GM21786 (cell line): ENCODE results near the gene TMEM254.
"Not testable (repeated sequence)": the region's sequence is repeated elsewhere in the genome, so short reads cannot be mapped to it uniquely, and the experiment has no call there.

Experiments used
- ATAC-seq: cut with Tn5 transposase; IDR thresholded peaks from one replicate; pipeline ENCODE4 v1.9.1; 2021; ENCODE audit not compliant: unreplicated experiment

The TMEM254 gene, protein sequence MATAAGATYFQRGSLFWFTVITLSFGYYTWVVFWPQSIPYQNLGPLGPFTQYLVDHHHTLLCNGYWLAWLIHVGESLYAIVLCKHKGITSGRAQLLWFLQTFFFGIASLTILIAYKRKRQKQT

DNA sequence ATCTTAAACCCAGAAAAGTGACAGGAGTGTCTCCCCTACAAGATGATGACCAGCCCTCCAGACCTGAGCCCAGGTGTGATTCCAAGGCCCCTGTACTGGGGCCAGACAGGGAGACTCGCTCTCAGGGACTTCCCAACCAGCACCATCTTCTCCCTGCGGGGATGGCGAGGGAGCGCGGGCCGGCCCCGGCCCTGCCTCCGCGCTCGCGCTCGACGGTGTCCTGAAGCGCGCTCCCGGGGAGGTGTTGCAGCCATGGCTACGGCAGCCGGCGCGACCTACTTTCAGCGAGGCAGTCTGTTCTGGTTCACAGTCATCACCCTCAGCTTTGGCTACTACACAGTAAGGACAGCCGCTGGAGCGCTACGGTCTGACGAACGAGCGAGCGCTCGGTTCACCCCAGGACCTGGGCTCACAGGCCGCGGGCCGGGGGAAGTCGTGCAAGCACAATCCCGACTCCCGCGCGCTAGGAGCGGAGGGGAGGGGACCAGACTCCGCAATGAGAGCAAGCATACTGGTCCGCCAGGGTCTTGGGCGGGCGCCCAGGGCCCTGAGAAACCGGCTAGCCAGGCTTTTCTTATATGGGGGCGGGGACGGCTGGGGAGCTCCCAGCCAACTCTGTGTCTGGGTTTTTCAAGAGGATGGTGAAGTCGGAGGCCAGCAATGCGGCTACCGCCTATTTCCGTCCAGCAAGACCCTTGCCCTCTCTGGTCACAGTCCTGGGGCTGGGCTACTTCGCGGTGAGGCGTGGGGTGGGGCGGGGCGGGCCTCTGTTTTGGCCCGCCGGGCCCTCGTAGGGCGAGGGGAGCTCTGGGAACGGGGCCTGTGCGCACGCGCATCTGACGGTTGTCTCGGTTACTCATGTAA is at the start of gene TMEM254:
Gene TMEM254 (plus strand): TSS at position 218 of the 864 bp plus-strand sequence. CDS start 35 bp downstream, at position 253.
- ATAC-seq = peak; percentile 78

DNA sequence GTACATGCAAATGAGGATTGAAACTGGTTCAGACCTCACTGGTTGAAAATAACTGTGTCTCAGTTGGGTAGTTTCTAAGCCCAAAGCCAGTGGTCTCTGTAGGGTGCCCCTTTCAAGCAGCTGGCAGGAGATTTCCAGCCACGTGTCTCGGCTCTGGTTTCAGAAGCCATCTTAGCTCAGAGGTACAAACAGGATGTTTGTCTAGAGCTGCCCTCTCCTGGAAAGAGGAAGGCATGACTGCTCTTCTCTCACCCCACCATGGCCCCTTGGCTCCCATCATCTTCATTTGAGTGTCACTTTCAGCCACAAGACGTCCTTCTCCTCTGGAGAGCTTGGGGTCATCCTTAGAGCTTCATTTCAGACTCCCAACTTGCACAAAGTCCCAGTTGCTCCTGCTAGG is 49.3 kb upstream of the TMEM254 start:
- peak; percentile 76 for ATAC-seq

GRCh38 chr10:80029865-80030264 is 48.6 kb upstream of the TMEM254 start:
- not testable (repeated sequence) for ATAC-seq

DNA sequence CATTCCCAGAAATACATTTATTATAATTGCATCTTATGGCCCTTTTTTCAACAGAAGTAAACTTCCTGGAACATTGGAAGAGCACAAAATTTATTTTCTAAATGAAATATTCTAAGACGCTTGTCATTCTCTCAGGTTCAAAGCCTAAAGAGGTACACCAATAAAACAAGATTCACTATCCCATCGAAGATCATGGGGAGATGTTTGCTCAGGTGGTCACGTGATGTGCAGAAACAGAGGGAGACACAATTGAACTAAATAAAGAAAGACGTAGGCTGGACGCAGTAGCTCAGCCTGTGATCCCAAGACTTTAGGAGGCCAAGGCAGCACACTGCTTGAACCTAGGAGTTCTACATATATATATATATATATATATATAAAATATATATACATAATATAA is 46.0 kb upstream of the TMEM254 start:
- ATAC-seq = no peak

DNA sequence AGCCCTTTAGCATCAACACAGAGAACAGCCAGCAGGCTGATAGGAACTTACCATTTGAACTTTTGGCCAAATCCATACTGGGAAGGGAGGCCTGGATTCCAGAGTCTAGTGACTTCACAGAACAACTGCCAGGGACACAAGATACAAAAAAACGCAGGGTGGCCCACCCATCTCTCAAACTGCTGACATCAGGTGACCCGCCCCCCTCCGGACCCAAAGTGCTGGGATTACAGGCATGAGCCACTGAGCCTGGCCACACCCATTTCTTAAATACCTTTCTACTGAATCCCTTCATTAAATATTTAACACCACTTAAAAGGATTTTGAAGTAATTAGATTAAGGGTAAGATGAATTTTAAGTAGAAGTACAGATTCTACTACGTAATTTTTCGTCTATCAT is 43.7 kb upstream of the TMEM254 start:
- ATAC-seq = not testable (repeated sequence)

GRCh38 chr10:80035430-80035829 is 43.0 kb upstream of the TMEM254 start:
- ATAC-seq = not testable (repeated sequence)

DNA sequence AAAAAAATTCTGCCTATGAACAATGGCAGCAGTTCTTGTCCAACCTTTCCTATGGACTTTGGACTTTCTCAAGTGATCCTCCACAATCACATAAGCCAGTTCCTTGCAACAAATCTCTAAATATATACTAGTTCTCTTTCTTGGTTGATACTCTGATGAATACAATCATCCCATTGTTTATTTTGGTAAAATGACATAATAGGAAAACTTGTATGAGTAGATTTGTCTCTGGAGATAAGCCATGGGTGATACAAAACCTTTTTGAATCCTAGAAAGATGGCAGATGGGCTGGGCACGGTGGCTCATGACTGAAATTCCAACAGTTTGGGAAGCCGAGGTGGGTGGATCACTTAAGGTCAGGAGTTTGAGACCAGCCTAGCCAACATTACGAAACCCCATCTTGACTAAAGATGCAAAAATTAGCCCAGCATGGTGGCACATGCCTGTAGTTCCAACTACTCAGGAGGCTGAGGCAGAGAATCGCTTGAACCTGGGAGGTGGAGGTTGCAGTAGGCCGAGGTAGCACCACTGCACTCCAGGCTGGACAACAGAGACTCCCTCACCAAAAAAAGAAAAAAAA is 41.5 kb upstream of the TMEM254 start:
- not testable (repeated sequence) for ATAC-seq

GRCh38 chr10:80038226-80038625 is 40.2 kb upstream of the TMEM254 start:
- ATAC-seq = not testable (repeated sequence)

- no peak for ATAC-seq
Measured at GRCh38 chr10:80041162-80041561, 37.3 kb upstream of the TMEM254 start.

- ATAC-seq = not testable (repeated sequence)
Measured at GRCh38 chr10:80044935-80045334, 33.5 kb upstream of the TMEM254 start.

DNA sequence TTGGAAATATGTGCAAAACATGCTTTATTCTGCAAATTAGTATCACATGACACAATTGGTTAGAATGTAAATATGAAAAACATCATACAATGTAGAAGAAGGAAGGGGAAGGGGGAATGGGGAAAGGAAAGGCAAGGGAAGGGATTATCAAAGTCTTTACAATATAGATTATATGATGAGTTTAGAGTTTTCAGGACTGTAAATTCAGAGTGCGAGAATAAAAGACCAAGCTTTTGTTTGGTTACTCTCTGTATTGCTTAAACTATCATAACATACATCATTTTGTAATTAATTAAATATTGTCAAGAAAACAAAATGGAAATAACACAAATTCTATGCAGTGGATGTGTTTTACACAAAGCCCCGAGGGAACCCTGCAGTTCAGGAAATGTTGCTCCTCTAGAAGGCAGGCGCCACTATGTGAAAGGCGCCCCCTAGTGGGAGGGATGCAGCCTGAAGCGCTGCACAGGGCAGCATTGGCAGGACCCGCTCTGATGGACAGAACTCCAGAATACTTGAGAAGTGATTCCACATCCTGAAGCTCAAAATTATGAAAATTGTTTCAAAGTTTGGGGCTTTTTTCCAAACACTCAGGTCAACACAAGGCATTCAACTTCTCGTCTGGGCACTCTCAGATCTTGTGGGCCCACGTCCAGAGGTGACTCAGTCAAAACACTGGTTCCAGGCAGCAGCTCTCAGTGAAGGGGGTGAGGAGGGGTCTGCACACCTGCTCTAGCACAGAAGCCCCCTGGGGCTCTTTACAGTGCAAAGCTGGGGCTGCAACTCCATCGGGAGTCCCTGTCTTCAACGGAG is 31.6 kb upstream of the TMEM254 start:
- peak; percentile 79 for ATAC-seq

GRCh38 chr10:80050752-80051151 is 27.7 kb upstream of the TMEM254 start:
- no peak for ATAC-seq

GRCh38 chr10:80051993-80052392 is 26.5 kb upstream of the TMEM254 start:
- no peak for ATAC-seq

- no peak for ATAC-seq
Measured at GRCh38 chr10:80055760-80056159, 22.7 kb upstream of the TMEM254 start.

- no peak for ATAC-seq
Measured at GRCh38 chr10:80057171-80057570, 21.3 kb upstream of the TMEM254 start.

DNA sequence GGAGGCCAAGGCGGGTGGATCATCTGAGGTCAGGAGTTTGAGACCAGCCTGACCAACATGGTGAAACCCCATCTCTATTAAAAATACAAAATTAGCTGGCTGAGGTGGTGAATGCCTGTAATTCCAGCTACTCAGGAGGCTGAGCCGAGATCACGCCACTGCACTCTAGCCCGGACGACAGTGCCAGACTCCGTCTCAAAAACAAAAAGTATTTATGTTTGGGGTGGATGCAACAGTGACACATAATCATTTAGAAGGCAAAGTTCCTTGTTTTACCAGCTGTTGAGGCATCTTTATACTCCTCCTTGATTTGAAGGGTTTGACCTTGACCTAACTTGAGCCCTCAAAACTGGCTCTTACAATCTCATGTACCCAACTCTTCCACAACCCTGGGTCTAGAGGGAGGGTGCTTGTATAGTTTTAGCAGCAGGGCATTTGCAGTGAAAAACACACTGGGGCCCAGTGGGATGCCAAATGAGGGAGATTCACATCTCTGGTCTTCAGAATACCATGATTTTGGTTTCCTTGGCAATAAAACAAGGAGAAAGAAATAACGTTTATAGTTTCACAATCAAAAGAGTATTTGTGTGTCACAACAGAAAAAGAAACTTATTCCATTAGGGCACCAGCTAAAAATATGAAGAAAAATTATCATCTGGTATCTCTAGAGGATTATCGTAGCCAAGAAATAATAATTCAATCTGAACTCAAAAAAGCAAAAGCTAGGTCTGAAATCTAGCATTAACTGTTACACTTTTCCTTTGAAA is 14.2 kb upstream of the TMEM254 start:
- ATAC-seq = no peak

DNA sequence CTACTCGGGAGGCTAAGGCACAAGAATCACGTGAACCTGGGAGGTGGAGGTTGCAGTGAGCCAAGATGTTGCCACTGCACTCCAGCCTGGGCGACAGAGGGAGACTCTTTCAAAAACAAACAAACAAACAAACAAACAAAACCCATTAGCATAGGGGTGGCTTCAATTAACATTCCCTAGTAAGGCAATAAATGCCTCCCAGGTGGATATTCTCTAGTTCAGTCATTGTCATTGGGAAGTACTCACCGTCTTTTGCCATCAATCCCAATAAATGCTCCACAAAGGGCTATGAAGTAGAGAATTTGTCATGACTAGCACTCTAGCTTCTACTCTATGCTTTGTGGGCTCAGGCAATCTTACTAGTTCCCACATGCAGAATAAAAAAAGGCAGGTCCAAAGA is 11.7 kb upstream of the TMEM254 start:
- ATAC-seq = no peak

GRCh38 chr10:80067821-80068220 is 10.6 kb upstream of the TMEM254 start:
- not testable (repeated sequence) for ATAC-seq

- no peak for ATAC-seq
Measured at GRCh38 chr10:80068270-80068669, 10.2 kb upstream of the TMEM254 start.

DNA sequence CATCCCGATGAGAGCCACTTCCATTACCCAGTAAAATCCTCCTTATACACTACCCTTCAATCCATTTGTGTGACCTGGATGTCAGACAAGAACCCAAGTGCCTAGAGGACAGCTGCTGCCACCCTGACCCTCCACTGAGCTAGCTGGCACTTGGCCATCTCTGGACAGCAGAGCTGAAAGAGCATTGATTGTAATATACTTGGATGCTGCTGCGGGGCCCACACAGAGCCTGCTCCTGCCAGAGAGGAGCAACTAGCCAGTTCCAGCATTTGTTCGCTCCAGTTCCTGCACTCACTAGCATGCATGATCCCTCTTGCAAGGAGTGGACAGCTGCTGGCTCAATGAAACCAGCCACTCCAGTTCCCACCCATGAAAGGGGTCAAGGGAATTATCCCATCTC is 8.4 kb upstream of the TMEM254 start:
- ATAC-seq = no peak

- no peak for ATAC-seq
Measured at GRCh38 chr10:80072584-80072983, 5.9 kb upstream of the TMEM254 start.
